SK-N-MC (cell line): ENCODE measurements around the gene MORN5.

ENCODE experiments used
- EZH2 ChIP-seq: fragments of 200-600 bp; sonication (generic); IDR thresholded peaks from one replicate; pipeline ENCODE4 v1.6.1; 2017; ENCODE audit warnings: antibody characterized with exemption
- POLR2AphosphoS5 ChIP-seq: IDR thresholded peaks from 2 replicates; pipeline ENCODE4 v1.6.1; 2012; ENCODE audit warnings: mild to moderate bottlenecking, low read depth, low read length, borderline replicate concordance

GRCh38 chr9:122130837-122131236 is 28.9 kb upstream of the MORN5 start:
- TF ChIP-seq EZH2 (no peak), POLR2AphosphoS5 (no peak)
